Body of pancreas (tissue), 4 donors: ENCODE measurements around the gene MARCHF3.

ENCODE experiments used
- POLR2A ChIP-seq, 3 donors: fragments of 450-650 bp; IDR thresholded peaks; one replicate each; pipeline ENCODE4 v1.6.1; 2016; ENCODE audit warnings: antibody characterized with exemption in 3 of 3, mild to moderate bottlenecking in 2 of 3
- TF ChIP-seq, protein P1 (sequence below), 7 experiments: fragments of 450-650 bp in 4 of 7; fragments of 200-600 bp in 3 of 7; sonication (generic) in 3 of 7; IDR thresholded peaks; one replicate each; pipeline ENCODE4 v1.5.1; 2016 to 2019; ENCODE audit warnings: antibody characterized with exemption in 7 of 7

DNA sequence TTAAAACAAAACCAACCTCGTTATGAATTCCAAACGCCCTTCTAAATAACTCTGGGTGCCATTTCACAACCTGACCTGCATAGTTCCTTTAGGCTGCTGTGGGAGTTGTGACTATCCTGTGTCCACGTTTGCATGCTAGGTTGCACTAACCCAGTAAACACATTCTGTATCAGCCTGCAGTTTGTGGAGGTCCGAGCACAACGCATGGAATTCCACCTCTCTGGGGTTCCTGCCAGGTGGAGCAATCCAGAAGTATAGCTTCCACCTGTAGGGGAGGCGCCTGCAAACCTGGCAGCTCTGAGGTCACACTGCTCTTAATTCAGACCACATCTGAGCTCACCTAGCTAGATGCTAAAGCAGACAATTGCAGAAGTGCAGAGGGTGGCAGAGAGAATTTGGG, 57.2 kb downstream of the MARCHF3 start:
- TF ChIP-seq, protein P1, sequence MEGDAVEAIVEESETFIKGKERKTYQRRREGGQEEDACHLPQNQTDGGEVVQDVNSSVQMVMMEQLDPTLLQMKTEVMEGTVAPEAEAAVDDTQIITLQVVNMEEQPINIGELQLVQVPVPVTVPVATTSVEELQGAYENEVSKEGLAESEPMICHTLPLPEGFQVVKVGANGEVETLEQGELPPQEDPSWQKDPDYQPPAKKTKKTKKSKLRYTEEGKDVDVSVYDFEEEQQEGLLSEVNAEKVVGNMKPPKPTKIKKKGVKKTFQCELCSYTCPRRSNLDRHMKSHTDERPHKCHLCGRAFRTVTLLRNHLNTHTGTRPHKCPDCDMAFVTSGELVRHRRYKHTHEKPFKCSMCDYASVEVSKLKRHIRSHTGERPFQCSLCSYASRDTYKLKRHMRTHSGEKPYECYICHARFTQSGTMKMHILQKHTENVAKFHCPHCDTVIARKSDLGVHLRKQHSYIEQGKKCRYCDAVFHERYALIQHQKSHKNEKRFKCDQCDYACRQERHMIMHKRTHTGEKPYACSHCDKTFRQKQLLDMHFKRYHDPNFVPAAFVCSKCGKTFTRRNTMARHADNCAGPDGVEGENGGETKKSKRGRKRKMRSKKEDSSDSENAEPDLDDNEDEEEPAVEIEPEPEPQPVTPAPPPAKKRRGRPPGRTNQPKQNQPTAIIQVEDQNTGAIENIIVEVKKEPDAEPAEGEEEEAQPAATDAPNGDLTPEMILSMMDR (IDR thresholded peaks at IDR 0.05): no peak
- TF ChIP-seq POLR2A (IDR thresholded peaks at IDR 0.05): no peak
